SK-N-MC (cell line): ENCODE data around the gene SESTD1.

Experiments used
- EZH2 ChIP-seq: fragments of 200-600 bp; sonication (generic); IDR thresholded peaks from one replicate; pipeline ENCODE4 v1.6.1; 2017; ENCODE audit warnings: antibody characterized with exemption
- FOXP2 ChIP-seq: optimal IDR thresholded peaks from 2 replicates; pipeline ENCODE3; 2011; ENCODE audit warnings: mild to moderate bottlenecking, moderate library complexity; ENCODE audit not compliant: insufficient read depth; ENCODE audit errors: extremely low read length, control extremely low read depth

DNA sequence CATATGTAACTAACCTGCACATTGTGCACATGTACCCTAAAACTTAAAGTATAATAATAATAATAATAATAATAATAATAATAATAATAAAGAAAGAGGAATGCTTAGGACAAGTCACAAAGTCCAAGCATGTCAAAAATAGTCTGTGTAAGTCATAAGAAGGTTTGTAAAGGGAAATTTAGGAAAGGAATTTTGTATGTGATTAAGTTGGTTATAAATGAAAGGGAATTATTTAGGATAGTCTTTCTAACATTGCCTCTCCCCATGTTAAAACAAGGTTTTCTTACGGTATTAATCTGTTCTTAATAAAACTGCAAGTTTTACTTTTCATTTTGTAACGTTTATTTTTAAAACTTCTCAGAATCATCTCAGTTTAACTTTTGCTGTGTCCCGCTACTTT, 62.8 kb downstream of the SESTD1 start:
- TF ChIP-seq EZH2 (no peak), FOXP2 (no peak)
